ENCODE measurements around the gene PITPNC1.

PITPNC1 gene

GRCh38 chr17:67730731-67731130 lies 353.6 kb downstream of the PITPNC1 start:
- DNase-seq (ENCODE audit: low spot score), result no peak

GRCh38 chr17:67733449-67733848 lies 356.4 kb downstream of the PITPNC1 start:
- DNase-seq (ENCODE audit: low spot score), result no peak

- DNase-seq (ENCODE audit: low spot score), result no peak
Observed at GRCh38 chr17:67737145-67737544, 360.1 kb downstream of the PITPNC1 start.

GRCh38 chr17:67742025-67742424 lies 364.9 kb downstream of the PITPNC1 start:
- DNase-seq (ENCODE audit: low spot score), result no peak
